Limb (tissue), 2 donors: Measurements from ENCODE around the gene ENDOV.

Experiments used
- DNase-seq, 2 donors: peaks; one replicate each; pipeline ENCODE4 v3.0.0-alpha.2; 2016; ENCODE audit errors: extremely low spot score in 2 of 2

Gene ENDOV

GRCh38 chr17:80415626-80416137, 715 bp downstream of the ENDOV start:
- DNase-seq = peak in 1 of 2 donors; percentile 51

DNA sequence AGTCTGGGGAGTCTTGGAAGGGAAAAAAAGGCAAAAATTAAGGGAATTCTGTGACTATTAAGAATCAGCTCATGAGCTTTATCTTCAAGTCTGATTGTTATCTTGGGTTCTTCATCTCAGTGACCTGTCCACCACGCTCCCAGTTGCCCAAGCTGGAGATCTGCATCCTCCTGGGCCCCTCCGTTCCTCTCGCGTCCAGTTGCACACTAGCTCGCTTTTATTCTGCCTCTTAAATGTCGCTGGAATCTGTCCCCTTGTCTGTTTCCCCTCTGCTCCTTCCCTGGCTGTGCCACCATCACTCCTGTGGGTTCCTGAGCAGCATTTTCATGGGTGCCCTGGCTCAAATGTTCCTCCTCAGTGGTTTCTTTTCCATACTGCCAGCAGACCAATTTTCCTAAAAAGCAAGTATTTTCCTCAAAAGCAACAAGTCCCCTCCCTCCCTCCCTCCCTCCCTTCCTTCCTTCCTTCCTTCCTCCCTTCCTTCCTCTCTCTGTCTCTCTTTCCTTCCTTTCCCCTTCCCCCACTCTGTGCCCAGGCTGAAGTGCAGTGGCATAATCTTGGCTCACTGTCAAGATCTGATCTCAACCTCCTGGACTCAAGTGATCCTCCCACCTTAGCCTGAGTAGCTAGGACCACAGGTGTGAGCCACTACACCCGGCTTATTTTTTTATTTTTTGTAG, 1.4 kb downstream of the ENDOV start:
- DNase-seq = no peak

GRCh38 chr17:80416940-80417293, 1.9 kb downstream of the ENDOV start:
- no peak for DNase-seq

- DNase-seq = no peak
Observed at GRCh38 chr17:80418589-80418988, 3.6 kb downstream of the ENDOV start.

DNA sequence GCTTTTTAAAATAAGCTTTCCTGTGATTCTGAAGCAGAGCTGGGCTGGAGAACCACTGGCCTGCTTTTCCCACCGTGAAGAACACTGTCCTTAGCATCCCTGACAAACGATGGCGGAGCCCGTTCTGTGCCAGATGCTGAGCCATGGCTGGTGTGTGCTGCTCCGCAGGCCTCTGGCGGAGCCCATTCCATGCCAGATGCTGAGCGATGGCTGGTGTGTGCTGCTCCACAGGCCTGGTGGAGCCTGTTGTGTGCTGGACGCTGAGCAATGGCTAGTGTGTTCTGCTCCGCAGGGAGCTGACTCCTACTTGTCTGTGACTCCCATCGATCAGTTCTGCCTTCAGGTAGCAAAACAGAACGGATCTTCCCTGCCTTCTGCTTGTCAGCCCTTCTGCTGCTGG, 4.3 kb downstream of the ENDOV start:
- no peak for DNase-seq

- DNase-seq = peak in 1 of 2 donors; percentile 36
Observed at GRCh38 chr17:80421381-80422090, 6.6 kb downstream of the ENDOV start.

- DNase-seq = no peak
Observed at GRCh38 chr17:80422276-80422675, 7.3 kb downstream of the ENDOV start.

- DNase-seq = no peak
Observed at GRCh38 chr17:80422981-80423380, 8.0 kb downstream of the ENDOV start.

GRCh38 chr17:80423536-80424225, 8.7 kb downstream of the ENDOV start:
- DNase-seq = no peak

DNA sequence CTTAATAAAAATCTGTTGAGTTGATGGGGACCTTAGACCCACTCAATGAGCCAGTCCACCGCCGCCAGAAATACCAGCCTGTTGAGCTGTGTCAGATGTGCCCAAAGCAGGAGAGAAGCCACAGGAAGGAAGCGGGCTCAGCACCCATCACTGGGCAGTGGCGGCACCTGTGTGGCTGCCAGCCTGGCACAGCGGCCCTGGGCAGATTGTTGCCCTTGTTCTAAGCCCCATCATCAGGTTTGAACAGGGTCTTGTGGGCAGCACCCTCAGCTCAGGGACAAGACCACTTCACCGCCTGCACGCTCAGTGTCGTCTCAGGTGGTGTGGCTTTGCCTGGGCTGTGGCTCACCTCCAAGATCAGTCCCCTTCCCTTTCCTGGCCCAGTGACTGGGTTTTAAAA, 9.3 kb downstream of the ENDOV start:
- no peak for DNase-seq

DNA sequence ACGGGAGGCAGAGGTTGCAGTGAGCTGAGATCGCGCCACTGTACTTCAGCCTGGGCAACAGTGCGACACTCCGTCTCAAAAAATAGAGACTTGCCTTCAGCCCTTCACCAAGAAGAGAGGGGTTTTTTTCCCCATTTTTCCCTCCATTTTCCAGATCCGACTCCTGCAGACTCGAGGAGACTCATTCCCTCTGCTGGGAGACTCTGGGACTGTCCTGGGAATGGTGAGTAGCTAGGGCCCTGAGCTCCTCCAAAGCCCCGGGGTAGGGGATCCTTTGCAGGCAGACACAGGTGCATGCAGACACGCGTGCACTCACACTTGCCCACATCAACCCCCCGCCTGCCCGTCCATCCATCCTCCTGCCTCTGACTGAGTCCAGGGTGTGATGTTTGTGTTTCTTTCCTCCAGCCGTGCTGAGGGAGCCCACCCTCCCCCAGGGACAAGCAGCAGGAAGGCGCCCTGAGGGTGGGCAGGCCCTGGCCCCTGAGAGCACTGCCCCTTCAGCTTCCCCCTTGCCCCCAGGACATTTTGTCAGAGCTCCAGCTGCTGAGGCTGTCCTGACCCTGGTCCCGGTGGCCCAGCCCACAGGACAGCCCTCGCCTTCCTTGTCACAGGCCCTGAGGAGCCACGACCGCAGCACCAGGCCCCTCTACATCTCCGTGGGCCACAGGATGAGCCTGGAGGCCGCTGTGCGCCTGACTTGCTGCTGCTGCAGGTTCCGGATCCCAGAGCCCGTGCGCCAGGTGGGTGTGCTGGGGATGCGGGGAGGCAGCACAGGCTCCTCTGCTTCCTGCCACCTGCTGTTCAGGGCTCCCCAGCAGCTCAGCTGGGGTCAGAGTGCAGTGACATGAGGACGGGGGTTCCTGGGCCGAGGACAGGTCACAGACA, 10.2 kb downstream of the ENDOV start:
- peak in 1 of 2 donors; percentile 27 for DNase-seq

GRCh38 chr17:80425835-80426426, 11.0 kb downstream of the ENDOV start:
- DNase-seq = peak in 1 of 2 donors; percentile 26

- DNase-seq = peak; percentile 55 to 88
Observed at GRCh38 chr17:80426671-80427326, 11.8 kb downstream of the ENDOV start.

DNA sequence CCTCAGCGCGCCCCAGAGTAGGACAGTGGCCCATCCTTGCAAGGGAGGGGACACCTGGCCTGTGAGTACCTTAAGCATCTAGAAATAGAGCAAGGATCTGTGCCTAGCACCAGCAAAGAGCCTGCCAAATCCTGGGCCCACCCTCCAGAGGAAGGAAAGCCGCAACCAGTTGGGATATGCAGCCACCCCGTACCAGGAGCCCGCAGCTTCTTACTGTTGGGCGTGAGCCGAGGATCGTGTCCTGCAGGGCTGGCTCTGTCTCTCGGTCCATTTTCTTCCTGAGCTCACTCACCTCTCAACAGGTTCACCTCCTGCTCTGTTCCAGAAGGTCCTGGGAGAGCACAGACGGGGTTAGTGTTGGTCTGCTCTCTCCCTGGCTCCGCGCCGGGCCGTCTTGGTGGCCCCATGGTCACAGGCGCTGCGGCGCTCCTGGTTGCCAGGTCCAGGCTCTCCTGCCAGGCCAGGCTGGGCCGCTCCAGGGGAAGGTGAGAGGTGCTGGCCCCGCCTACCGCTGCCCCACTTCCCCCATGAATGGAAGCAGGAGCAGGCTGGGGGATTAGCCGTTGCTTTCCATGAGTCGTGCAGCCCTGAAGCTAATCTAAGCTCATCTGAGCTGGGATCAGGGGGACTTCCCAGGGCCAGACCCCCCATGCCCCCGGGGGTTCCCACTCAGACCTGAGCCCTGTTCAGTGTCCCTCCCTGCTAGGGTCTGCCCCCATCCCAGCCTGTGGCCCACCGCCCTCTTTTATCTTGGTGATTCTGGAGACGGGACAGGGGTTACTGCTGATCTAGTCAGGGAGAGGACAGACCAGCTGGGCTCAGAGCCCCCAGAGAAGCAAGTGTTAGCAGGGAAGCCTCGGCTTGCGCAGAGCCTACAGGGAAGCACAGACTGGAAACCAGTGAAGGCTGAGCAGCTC, 12.7 kb downstream of the ENDOV start:
- peak in 1 of 2 donors; percentile 24 for DNase-seq

DNA sequence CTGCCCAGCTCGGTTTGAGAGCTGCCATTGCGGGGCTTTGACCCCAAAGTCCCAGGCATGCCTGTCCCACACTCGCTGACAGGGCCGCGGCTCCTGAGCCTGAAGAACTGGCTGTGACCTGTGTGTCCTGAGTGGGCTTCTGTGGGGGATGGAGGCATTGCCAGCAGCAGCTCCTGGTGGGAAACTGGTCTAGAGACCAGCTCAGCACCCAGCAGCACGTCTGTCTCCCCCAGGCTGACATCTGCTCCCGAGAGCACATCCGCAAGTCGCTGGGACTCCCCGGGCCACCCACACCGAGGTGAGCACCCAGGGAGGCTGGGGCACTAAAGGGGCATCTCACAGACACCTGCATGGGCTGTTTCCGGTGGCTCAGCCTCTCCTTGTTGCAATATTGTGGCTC, 13.4 kb downstream of the ENDOV start:
- DNase-seq = no peak

GRCh38 chr17:80428796-80429195, 13.8 kb downstream of the ENDOV start:
- no peak for DNase-seq

DNA sequence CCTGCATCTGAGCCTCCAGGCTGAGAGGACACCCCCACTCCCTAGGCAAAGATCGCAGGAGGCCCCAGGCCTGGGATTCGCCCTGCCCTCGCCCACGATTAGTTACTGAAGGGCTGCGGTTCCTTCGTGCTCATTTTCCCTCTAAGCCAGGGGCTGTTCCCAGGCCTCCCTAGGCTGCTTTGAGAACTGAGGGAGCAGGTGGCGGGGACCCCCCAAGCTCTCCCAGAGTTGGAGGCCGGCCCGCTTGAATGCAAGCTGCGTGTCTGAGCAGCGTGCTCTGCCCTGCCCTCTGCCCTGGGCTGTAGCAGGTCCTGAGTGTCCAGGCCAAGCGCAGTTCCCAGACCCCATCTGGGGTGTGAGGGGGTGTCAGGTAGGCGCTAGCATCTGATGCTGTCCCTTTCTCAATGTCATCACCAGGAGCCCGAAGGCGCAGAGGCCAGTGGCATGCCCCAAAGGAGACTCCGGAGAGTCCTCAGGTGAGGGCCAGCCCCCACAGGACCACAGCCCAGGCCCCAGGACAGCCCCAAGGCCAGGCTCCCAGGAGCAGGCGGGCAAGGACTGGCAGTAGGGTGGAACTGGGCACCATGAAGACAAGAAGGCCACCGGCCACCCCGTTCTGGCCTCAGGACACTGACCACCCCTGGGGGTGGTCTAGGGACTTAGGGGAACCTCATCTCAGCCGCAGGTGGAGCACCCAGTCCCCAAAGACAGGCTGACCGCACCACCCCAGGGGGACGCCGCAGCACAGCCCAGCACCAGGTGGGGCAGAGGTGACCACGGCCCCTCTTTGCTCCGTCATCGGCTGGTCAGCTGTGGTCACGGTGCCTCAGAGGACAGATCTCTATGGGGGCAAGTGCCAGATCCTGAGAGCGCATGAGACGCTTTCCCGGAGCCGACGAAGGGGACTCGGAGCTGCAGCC, 14.6 kb downstream of the ENDOV start:
- no peak for DNase-seq
